HEK293 (cell line): Measurements from ENCODE around the gene PSMB9.
A peak's percentile ranks its signal among the peaks of the same experiment; 100 is the strongest.

Experiments used
- CTCF ChIA-PET: fragments of 350-600 bp; formaldehyde crosslinking; extraction: SDS; loops from one replicate; lab custom pipeline; 2021; ENCODE audit warnings: antibody characterized with exemption; lab: Yijun Ruan, JAX
- POLR2A ChIA-PET: fragments of 300-600 bp; formaldehyde crosslinking; extraction: SDS; loops from one replicate; lab custom pipeline; 2020; ENCODE audit warnings: antibody characterized with exemption, inconsistent platforms; lab: Yijun Ruan, JAX
- H3K27ac ChIP-seq: fragments of 200-500 bp; sonication (Bioruptor generic); 2 replicates; pipeline ENCODE4 v1.5.1; 2014; ENCODE audit warnings: low read depth, low read length, control low read depth, inconsistent platforms; ENCODE audit errors: extremely low read depth
- H3K36me3 ChIP-seq, 2 experiments: fragments of 200-500 bp in 1 of 2; sonication (Bioruptor generic) in 1 of 2; 1 replicate in 1 of 2; 2 replicates in 1 of 2; pipeline ENCODE4 v1.5.1; 2014 to 2017; ENCODE audit warnings: inconsistent platforms in 2 of 2, low read length in 2 of 2; ENCODE audit not compliant: control insufficient read depth in 2 of 2, insufficient read depth in 1 of 2
- H3K4me1 ChIP-seq: fragments of 200-500 bp; sonication (Bioruptor generic); 2 replicates; pipeline ENCODE4 v1.5.1; 2014; ENCODE audit warnings: mild to moderate bottlenecking, low read length, inconsistent platforms; ENCODE audit not compliant: control insufficient read depth, insufficient read depth
- H3K4me3 ChIP-seq: 2 replicates; pipeline ENCODE4 v1.5.1; 2011; ENCODE audit warnings: low read depth, mild to moderate bottlenecking, control low read depth, low read length, moderate library complexity
- H3K9me3 ChIP-seq: fragments of 200-500 bp; sonication (Bioruptor generic); 2 replicates; pipeline ENCODE4 v1.5.1; 2014; ENCODE audit warnings: low read depth, low read length, inconsistent platforms; ENCODE audit not compliant: control insufficient read depth, insufficient read depth
- HIC1 ChIP-seq: fragments of 450-650 bp; formaldehyde crosslinking; IDR thresholded peaks from 2 replicates; pipeline ENCODE4 v1.5.1; 2016; ENCODE audit warnings: missing biosample characterization, missing genetic modification characterization
- KLF1 ChIP-seq: fragments of 450-650 bp; formaldehyde crosslinking; IDR thresholded peaks from 2 replicates; pipeline ENCODE4 v1.5.1; 2016; ENCODE audit warnings: missing biosample characterization, missing genetic modification characterization
- PATZ1 ChIP-seq: fragments of 450-650 bp; formaldehyde crosslinking; IDR thresholded peaks from 2 replicates; pipeline ENCODE4 v1.5.1; 2016; ENCODE audit warnings: missing biosample characterization, missing genetic modification characterization
- REPIN1 ChIP-seq: fragments of 450-650 bp; formaldehyde crosslinking; IDR thresholded peaks from 2 replicates; pipeline ENCODE4 v1.5.1; 2017; ENCODE audit warnings: missing biosample characterization, missing genetic modification characterization, low read depth
- ZBTB20 ChIP-seq: fragments of 450-650 bp; formaldehyde crosslinking; IDR thresholded peaks from 2 replicates; pipeline ENCODE4 v1.5.1; 2016; ENCODE audit warnings: missing biosample characterization, missing genetic modification characterization
- ZBTB48 ChIP-seq: fragments of 450-650 bp; formaldehyde crosslinking; IDR thresholded peaks from 2 replicates; pipeline ENCODE4 v1.5.1; 2016; ENCODE audit warnings: missing biosample characterization, missing genetic modification characterization
- ZBTB7A ChIP-seq: fragments of 450-650 bp; formaldehyde crosslinking; IDR thresholded peaks from 2 replicates; pipeline ENCODE4 v1.5.1; 2016; ENCODE audit warnings: low read depth, missing biosample characterization, missing genetic modification characterization
- ZFP3 ChIP-seq: fragments of 450-650 bp; formaldehyde crosslinking; IDR thresholded peaks from 2 replicates; pipeline ENCODE4 v1.5.1; 2016; ENCODE audit warnings: low read depth, missing biosample characterization, missing genetic modification characterization
- ZFP69B ChIP-seq: fragments of 450-650 bp; formaldehyde crosslinking; IDR thresholded peaks from 2 replicates; pipeline ENCODE4 v1.5.1; 2016; ENCODE audit warnings: missing biosample characterization, missing genetic modification characterization
- ZNF175 ChIP-seq: fragments of 450-650 bp; formaldehyde crosslinking; IDR thresholded peaks from 2 replicates; pipeline ENCODE4 v1.5.1; 2016; ENCODE audit warnings: missing biosample characterization, missing genetic modification characterization
- ZNF19 ChIP-seq: fragments of 450-650 bp; formaldehyde crosslinking; IDR thresholded peaks from 2 replicates; pipeline ENCODE4; 2016; ENCODE audit warnings: missing biosample characterization, missing genetic modification characterization, low read depth
- ZNF280C ChIP-seq: fragments of 450-650 bp; formaldehyde crosslinking; IDR thresholded peaks from 2 replicates; pipeline ENCODE4 v1.5.1; 2016; ENCODE audit warnings: missing biosample characterization, missing genetic modification characterization
- ZNF335 ChIP-seq: fragments of 450-650 bp; formaldehyde crosslinking; conservative IDR thresholded peaks from 2 replicates; pipeline ENCODE4 v1.5.1; 2016; ENCODE audit warnings: missing biosample characterization, missing genetic modification characterization
- ZNF423 ChIP-seq: fragments of 450-650 bp; formaldehyde crosslinking; IDR thresholded peaks from 2 replicates; pipeline ENCODE4 v1.5.1; 2016; ENCODE audit warnings: missing biosample characterization, missing genetic modification characterization
- ZNF501 ChIP-seq: fragments of 450-650 bp; formaldehyde crosslinking; IDR thresholded peaks from 2 replicates; pipeline ENCODE4 v1.5.1; 2016; ENCODE audit warnings: missing biosample characterization, missing genetic modification characterization
- ZNF596 ChIP-seq: fragments of 450-650 bp; IDR thresholded peaks from 2 replicates; pipeline ENCODE4 v1.5.0; 2018; ENCODE audit warnings: missing biosample characterization, mild to moderate bottlenecking, missing genetic modification characterization, moderate library complexity
- ZNF600 ChIP-seq: fragments of 450-650 bp; formaldehyde crosslinking; IDR thresholded peaks from 2 replicates; pipeline ENCODE4 v1.5.1; 2016; ENCODE audit warnings: missing biosample characterization, missing genetic modification characterization
- ZSCAN23 ChIP-seq: fragments of 450-650 bp; formaldehyde crosslinking; IDR thresholded peaks from 2 replicates; pipeline ENCODE4 v1.5.1; 2016; ENCODE audit warnings: missing biosample characterization, missing genetic modification characterization
- TF ChIP-seq, protein P1 (sequence below): fragments of 450-650 bp; formaldehyde crosslinking; IDR thresholded peaks from 2 replicates; pipeline ENCODE4 v1.5.1; 2016; ENCODE audit warnings: missing biosample characterization, missing genetic modification characterization
- TF ChIP-seq, protein P2 (sequence below): fragments of 450-650 bp; formaldehyde crosslinking; IDR thresholded peaks from 2 replicates; pipeline ENCODE4 v1.5.1; 2017; ENCODE audit warnings: missing biosample characterization, mild to moderate bottlenecking, missing genetic modification characterization, moderate library complexity
- TF ChIP-seq, protein P3 (sequence below): fragments of 450-650 bp; formaldehyde crosslinking; IDR thresholded peaks from 2 replicates; pipeline ENCODE4 v1.5.1; 2016; ENCODE audit warnings: missing biosample characterization, missing genetic modification characterization
- TF ChIP-seq, protein P4 (sequence below): fragments of 450-650 bp; formaldehyde crosslinking; IDR thresholded peaks from 2 replicates; pipeline ENCODE4 v1.5.1; 2016; ENCODE audit warnings: missing biosample characterization, missing genetic modification characterization, low read depth

The PSMB9 gene

GRCh38 chr6:32852844-32853540, 1.0 kb upstream of the PSMB9 start:
- POLR2A ChIA-PET, result interaction anchor here (0.8 to 1.8 kb wide), 9 partner anchors 8 to 347 kb away, joined by 3 to 30 read pairs (median 5); partner anchors contain the start of genes HLA-DMB, PSMB8 and TAP2
- Histone ChIP-seq H3K4me3 (peak overlapping the region; percentile 85), H3K9me3 (no peaks in the 10 kb centered on the region), H3K36me3 (peaks cover 0 to 31% of the 10 kb centered on the region in 2 experiments; a peak in 1 of 3 replicates), H3K27ac (peak overlapping the region; percentile 71), H3K4me1 (no peaks in the 10 kb centered on the region; the same call in 1 of the 2 replicates)
- CTCF ChIA-PET, result interaction anchor here (0.6 to 9.5 kb wide), 13 partner anchors 8 to 150 kb away, joined by 3 to 153 read pairs (median 6); partner anchors contain the start of genes PSMB8 and TAP2
- no peak for TF ChIP-seq ZSCAN23 (tag by site-specific recombination)
- peak; percentile 15; the same call in 1 of the 2 replicates for TF ChIP-seq ZBTB20 (tag by site-specific recombination)
- TF ChIP-seq ZNF423 (tag by site-specific recombination), result no peak
- TF ChIP-seq ZNF600 (tag by site-specific recombination), result peak; percentile 67
- 0 out of 2 replicates have a peak, but pooled peaks have one; percentile 37 for TF ChIP-seq REPIN1 (tag by site-specific recombination)
- TF ChIP-seq ZBTB48 (tag by site-specific recombination), result no peak
- TF ChIP-seq, protein P1, sequence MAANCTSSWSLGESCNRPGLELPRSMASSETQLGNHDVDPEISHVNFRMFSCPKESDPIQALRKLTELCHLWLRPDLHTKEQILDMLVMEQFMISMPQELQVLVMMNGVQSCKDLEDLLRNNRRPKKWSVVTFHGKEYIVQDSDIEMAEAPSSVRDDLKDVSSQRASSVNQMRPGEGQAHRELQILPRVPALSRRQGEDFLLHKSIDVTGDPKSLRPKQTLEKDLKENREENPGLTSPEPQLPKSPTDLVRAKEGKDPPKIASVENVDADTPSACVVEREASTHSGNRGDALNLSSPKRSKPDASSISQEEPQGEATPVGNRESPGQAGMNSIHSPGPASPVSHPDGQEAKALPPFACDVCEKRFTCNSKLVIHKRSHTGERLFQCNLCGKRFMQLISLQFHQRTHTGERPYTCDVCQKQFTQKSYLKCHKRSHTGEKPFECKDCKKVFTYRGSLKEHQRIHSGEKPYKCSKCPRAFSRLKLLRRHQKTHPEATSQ (tag by site-specific recombination), result peak; percentile 34; the same call in 1 of the 2 replicates
- TF ChIP-seq ZNF596, result no peak
- TF ChIP-seq PATZ1 (tag by site-specific recombination), result peak; percentile 43; the same call in 1 of the 2 replicates
- 0 out of 2 replicates have a peak, but pooled peaks have one; percentile 69 for TF ChIP-seq ZNF501 (tag by site-specific recombination)
- 0 out of 2 replicates have a peak, but pooled peaks have one; percentile 8 for TF ChIP-seq ZBTB7A (tag by site-specific recombination)
- TF ChIP-seq ZNF280C (tag by site-specific recombination), result no peak
- no peak; the same call in 1 of the 2 replicates for TF ChIP-seq ZFP69B (tag by site-specific recombination)
- TF ChIP-seq ZFP3 (tag by site-specific recombination), result no peak
- peak; percentile 99 for TF ChIP-seq ZNF335 (tag by site-specific recombination)
- no peak for TF ChIP-seq ZNF175
- no peak for TF ChIP-seq KLF1
- TF ChIP-seq, protein P2, sequence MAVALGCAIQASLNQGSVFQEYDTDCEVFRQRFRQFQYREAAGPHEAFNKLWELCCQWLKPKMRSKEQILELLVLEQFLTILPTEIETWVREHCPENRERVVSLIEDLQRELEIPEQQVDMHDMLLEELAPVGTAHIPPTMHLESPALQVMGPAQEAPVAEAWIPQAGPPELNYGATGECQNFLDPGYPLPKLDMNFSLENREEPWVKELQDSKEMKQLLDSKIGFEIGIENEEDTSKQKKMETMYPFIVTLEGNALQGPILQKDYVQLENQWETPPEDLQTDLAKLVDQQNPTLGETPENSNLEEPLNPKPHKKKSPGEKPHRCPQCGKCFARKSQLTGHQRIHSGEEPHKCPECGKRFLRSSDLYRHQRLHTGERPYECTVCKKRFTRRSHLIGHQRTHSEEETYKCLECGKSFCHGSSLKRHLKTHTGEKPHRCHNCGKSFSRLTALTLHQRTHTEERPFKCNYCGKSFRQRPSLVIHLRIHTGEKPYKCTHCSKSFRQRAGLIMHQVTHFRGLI (tag by site-specific recombination), result 0 out of 2 replicates have a peak, but pooled peaks have one; percentile 28
- TF ChIP-seq, protein P3, sequence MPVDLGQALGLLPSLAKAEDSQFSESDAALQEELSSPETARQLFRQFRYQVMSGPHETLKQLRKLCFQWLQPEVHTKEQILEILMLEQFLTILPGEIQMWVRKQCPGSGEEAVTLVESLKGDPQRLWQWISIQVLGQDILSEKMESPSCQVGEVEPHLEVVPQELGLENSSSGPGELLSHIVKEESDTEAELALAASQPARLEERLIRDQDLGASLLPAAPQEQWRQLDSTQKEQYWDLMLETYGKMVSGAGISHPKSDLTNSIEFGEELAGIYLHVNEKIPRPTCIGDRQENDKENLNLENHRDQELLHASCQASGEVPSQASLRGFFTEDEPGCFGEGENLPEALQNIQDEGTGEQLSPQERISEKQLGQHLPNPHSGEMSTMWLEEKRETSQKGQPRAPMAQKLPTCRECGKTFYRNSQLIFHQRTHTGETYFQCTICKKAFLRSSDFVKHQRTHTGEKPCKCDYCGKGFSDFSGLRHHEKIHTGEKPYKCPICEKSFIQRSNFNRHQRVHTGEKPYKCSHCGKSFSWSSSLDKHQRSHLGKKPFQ (tag by site-specific recombination), result no peak
- TF ChIP-seq HIC1 (tag by site-specific recombination), result peak; percentile 90; the same call in 1 of the 2 replicates
- TF ChIP-seq, protein P4, sequence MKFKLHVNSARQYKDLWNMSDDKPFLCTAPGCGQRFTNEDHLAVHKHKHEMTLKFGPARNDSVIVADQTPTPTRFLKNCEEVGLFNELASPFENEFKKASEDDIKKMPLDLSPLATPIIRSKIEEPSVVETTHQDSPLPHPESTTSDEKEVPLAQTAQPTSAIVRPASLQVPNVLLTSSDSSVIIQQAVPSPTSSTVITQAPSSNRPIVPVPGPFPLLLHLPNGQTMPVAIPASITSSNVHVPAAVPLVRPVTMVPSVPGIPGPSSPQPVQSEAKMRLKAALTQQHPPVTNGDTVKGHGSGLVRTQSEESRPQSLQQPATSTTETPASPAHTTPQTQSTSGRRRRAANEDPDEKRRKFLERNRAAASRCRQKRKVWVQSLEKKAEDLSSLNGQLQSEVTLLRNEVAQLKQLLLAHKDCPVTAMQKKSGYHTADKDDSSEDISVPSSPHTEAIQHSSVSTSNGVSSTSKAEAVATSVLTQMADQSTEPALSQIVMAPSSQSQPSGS, result no peak
- no peak for TF ChIP-seq ZNF19
